ENCODE results near the gene CEP68.

DNA sequence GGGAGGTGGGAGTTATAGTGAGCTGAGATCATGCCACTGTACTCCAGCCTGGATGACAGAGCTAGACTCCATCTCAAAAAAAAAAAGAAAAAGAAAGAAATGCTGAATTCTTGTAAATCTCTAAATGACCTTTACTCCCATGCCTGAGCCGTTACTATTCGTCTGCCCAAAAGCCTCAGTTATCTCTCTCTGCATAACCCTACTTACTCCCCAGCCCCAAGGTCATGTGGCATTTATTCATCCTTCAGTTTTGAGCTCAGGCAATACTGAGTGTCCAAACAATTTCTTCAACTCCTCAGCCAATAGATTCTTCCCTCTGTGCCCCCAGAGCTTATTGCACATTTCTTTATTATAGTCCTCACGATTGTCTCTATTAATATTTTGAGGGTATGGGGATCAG is 44.9 kb downstream of the CEP68 start:
- TF ChIP-seq POLR2AphosphoS5 (IDR thresholded peaks at IDR 0.05; ENCODE audit: low read depth, low read length) (no peak), POLR2A (IDR thresholded peaks at IDR 0.05; ENCODE audit: low read depth, low read length) (no peak), TAF1 (IDR thresholded peaks at IDR 0.05; ENCODE audit: borderline replicate concordance, low read depth, low read length) (no peak)
